ENCODE measurements around the gene SPCS1.
A peak's percentile ranks its signal among the peaks of the same experiment; 100 is the strongest.
"Not testable (repeated sequence)": the region's sequence is repeated elsewhere in the genome, so short reads cannot be mapped to it uniquely, and the experiment has no call there.

Gene SPCS1

GRCh38 chr3:52705688-52706686 is at the start of gene SPCS1, which contains the start of gene GLT8D1:
Gene SPCS1, plus strand, starts transcription at chr3:52706106. Its CDS starts 141 bp downstream, at chr3:52706247.
Gene GLT8D1, minus strand, starts transcription at chr3:52705791. Its CDS starts 5,331 bp downstream, at chr3:52700460.
- peak; percentile 86 for DNase-seq

- DNase-seq: no peak
These were observed 45.9 kb upstream of the SPCS1 start for GRCh38 chr3:52660046-52660445.

DNA sequence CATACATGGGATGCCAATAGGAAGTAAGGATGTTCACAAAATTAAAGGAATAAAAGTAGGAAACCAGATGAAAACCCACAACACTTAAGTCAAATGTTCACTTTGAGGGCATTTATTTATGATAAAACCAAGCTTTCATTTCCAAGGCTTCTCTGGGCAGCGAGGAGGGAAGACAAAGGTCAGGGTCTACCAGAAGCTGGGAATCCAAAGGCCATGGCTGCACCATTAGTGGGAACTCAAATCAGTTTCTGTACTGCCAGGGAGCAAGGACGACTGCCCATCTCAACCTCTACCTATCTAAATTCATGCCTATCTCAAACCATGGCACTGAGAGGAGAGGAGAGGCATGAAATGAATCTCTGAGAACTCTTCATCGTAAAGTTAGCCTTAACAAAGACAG is 42.8 kb upstream of the SPCS1 start:
- DNase-seq: no peak

DNA sequence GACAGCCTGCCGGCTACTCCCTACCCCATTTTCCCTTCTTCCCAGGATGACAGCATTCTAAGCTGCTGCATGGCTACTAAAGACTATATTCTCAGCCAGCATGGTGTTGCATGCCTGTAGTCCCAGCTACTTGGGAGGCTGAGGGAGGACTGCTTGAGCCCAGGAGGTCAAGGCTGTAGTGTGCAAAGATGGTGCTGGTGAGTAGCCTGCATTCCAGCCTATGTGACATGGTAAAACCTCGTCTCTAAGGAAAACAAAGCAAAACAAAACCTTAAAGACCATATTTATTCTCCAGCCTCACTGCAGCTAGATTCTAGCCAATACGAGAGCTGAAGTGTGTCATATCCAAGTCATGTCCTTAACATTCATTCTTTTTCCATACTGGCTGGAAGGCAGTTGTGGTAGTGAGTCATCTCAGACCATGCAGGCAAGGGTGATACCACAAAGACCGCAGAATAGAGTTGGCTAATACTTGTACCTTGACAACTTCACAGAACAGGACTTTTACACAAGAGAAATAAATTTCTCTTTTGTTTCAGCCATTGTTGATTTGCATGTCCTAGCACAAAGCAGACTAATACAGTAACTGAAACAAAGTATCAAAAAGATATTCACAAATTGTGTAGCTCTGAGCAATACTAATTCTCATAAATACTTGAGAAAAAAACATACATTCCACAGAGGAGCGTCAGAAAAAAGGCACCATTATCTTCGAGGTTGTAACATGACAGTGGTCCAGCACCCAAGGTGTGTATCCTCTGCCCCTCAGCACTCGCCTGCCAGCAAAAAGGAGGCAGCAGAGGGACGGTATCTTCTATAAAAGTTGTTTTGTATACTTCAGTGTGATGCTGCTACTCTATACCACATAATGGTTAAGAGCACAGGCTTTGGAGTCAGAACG is 35.0 kb upstream of the SPCS1 start:
- peak; percentile 31 for DNase-seq

DNA sequence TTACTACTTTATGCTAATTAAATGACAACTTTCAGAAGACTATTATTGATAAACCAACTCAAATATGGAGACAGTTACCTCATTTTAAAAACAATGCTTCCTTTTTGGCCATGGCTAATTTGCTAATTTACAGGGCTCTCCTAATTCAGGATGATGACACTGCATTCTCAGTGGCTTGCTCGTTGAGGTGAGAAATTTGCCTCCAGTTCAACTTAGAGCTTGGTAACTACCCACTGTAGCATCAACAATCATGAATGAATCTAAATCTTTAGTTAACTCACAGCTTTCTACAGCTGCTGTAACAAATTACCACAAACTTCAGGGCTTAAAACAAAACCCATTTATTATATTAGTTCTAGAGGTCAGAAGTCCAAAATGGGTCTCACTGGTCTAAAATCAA is 34.2 kb upstream of the SPCS1 start:
- DNase-seq: no peak

GRCh38 chr3:52676201-52676600 is 29.7 kb upstream of the SPCS1 start:
- DNase-seq: not testable (repeated sequence)

DNA sequence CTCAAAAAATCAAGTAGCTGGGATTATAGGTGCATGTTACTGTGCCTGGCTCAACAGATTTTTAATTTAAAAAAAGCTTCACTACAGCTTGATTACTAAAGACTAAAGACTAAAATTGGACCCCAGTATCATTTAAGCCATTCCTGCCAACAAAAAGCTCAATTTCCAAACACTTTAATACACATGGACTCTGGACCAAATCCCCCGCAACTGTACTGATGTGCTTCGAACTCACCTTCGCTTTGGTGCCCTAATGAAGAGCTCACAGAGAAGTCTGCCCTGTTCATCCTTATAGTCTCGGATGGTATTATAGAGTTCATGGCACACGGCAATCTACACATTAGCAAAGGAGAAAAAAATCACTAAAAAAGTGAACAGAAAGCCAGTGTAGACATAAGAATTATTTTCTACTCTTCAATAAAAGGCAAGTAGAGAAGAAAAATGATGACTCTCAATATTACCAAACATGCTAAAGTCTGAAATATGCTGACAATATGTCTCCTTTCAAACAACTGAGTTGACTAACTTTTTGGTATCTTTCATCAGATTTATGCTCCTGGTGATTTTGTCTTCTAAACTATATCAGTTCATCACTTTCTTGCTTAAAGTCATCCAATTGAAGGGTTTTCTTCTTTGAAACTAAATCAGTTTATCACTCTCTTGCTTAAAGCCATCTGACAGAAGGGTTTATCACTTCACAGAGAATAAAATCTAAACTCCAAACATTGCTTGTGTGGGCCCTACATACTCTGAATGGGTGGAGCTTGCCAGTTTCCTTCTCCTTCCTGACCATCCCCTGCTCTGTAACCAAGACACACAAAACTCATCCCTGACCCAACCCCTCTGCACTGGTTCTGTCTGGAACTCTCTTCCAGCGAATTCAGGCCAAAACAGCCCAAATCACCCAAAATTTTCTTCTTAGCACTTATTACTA is 27.4 kb upstream of the SPCS1 start:
- DNase-seq: no peak

DNA sequence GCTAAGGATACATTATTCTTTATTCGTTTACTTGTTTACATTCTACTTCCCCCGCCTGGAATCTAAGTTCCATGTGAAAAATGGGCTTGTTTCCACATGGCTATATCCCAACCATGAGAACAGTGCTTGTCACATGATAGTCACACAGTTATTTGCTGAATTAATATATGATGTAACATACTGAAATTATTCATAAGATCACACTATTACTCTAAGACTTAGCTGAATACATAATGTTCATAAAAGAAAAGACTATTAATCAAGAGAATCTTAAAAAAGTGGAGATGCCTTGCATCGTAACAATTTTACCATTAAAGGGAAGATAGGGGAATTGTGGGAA is 26.7 kb upstream of the SPCS1 start:
- no peak for DNase-seq

GRCh38 chr3:52679811-52680210 is 26.1 kb upstream of the SPCS1 start:
- DNase-seq: no peak

GRCh38 chr3:52681596-52681995 is 24.3 kb upstream of the SPCS1 start:
- DNase-seq: no peak

DNA sequence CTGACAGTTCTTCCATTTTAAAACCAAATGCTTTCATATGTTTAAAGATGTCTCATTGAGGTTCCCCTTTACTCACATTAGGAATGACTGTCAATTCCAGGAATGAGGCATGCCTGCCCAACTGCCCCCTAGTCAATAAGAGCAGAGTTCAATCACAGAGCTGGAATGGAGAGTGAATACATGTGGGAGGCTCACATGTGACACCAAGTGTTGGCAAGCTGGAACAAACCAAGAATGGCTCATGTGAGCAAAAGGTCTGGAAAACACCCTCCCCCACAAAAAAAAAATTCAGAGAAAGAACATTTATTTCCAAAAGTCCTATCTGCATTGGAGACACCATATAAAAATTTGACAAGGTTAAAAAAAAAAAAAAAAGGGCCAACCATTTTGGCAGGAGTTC is 23.9 kb upstream of the SPCS1 start:
- DNase-seq: no peak

DNA sequence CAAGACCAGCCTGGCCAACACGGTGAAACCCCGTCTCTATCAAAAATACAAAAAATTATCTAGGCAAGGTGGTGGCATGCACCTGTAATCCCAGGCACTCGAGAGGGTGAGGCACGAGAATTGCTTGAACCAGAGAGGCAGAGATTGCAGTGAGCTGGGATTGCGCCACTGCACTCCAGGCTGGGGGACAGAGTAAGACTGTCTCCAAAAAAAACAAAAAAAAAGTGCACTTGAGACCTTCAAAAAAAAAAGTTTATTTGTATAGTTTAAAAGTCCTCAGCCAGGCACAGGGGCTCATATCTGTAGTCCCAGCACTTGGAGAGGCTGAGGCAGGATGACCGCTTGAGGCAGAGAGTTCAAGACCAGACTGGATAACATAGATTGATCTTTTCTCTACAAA is 22.3 kb upstream of the SPCS1 start:
- no peak for DNase-seq

DNA sequence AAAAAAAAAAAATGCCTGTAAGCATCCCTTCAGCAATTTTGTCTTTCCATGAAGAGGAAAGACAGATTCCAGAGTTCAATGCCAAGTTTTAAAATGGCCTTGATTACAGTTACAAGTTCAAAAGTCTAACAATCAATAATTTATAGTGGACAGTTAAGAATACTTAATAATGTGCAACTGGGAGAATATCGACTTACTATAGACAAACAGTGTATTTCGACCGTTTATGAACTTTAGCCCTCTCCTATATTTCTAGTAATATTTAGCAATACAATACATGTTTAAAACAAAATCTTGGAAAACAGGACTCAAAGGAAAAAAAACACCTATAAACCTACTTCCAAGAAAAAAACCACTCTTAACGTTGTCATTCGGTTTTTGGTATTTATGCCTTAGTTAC is 21.7 kb upstream of the SPCS1 start:
- DNase-seq: no peak

DNA sequence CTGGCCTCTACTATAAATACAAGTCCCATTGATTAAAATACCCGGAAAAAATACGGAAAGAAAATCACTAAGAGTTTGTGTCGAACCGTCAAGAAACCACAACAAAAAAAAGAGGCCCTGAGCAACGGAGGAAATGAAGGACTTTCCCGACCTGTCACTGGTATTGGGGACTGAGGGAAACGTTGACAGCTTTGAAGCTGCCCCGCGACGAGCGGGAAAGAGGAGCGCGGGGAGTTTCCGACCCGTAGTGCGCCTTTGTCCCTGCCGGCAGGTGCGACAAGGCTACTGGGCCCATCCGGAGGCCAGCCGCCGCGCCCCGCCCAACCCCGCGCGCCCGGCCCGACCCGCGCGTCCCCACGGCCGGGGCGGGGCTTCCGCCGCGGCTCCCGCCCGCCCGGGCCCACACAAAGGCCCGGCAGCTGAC is 20.6 kb upstream of the SPCS1 start:
- peak; percentile 91 for DNase-seq

GRCh38 chr3:52685709-52686691 is 19.9 kb upstream of the SPCS1 start, which contains the start of the genes GNL3 and PBRM1:
Gene GNL3, plus strand, starts transcription at chr3:52686032. Its CDS starts 61 bp downstream, at chr3:52686093.
Gene PBRM1, minus strand, starts transcription at chr3:52685913.
- peak; percentile 94 for DNase-seq

DNA sequence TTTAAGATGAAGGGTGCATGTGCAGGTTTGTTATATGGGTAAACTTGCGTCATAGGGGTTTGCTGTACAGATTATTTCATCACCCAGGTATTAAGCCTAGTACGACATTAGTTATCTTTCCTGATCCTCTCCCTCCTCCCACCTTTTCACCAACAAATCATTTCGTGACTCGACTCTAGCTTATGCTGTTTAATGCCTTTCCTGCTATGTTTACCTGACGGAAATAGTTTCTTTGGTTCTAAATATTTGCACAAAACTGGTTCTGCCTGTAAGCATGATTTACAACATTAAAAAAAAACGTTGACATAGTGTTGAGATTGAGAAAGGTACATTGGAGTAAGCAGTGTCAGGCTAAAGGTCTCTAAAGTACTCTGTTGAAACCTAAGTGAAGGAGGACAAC is 17.6 kb upstream of the SPCS1 start:
- DNase-seq: no peak

DNA sequence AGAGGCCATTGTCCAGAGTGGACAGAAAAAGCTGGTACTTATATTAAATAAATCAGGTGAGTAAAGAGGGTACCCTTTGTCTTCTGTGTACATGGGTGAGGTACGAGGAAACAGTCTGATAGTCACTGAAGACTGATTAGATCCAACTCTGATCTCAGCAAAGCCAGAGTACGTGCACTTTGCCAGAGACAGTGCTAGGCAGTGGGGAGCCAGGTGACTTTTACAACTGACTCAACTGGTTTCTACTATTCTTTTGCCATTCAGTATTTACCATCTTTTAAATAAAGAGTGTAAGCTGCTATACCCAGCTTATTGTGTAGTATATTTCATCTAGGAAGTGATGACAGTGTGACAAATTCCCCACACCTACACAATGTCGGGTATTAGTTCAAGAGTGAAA is 16.8 kb upstream of the SPCS1 start:
- DNase-seq: no peak

DNA sequence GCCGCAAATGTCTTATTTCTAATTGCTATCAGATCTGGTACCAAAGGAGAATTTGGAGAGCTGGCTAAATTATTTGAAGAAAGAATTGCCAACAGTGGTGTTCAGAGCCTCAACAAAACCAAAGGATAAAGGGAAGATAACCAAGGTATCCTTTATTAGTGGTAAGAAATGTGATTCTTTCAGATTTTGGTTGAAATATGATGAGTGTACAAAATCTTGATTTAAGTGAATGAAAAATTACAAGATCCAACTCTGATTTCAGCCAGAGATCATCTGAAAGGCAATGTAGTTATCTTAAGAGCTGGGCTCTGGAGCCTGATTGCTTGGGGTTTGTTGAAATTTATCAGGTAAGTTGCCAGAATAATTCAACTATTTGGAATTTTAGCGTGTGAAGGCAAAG is 15.3 kb upstream of the SPCS1 start:
- no peak for DNase-seq

DNA sequence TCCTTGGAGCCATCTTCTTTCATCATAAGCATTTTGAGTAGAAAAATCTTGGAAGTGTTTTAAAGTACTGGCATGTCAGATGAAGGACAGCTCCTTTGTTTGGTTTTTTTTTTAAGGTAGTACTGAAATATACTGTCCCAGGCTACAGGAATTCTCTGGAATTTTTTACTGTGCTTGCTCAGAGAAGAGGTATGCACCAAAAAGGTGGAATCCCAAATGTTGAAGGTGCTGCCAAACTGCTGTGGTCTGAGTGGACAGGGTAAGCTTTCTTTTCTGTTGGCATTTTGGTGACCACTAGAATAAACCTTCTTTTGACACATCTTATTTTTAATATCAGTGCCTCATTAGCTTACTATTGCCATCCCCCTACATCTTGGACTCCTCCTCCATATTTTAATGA is 12.8 kb upstream of the SPCS1 start:
- DNase-seq: no peak

DNA sequence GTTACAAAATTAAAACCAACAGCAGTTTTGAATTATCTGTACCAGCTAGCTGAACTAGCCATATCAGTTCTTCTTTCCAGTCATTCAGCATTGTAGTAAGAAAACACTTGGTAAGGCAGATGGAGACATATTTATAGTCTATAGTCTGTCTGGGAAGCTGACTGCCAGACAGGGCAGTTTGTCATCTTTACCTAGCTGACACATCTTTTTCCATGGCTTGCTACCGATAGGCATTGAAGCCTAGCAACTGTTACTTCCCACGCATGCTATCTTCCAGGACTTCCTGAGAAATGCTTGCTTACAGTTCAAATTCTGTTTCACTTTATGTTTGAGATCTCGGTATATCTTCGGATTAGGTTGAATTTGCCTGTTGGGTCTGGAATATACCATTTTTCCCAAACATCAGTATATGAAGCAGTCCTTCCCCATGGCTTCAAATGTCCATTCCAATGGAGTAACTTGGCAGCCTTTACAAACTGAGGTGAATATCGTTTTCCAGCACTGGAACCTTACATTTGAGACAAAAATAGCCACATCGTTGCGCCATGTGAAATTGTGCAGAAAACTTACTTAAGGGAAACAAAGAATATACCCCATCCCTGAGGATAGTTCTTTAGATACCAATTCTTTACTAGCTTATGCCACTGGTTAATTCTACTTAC is 11.2 kb upstream of the SPCS1 start:
- no peak for DNase-seq

Measured in 8988T (cell line).